Activated naive CD8-positive, alpha-beta T cell (primary cell): ENCODE results near the gene MRFAP1.

Source experiments
- H3K27ac Mint-ChIP-seq: one replicate; pipeline ENCODE4 v1.8.0; 2021; ENCODE audit warnings: mixed read lengths
- H3K27me3 Mint-ChIP-seq: one replicate; pipeline ENCODE4 v1.8.0; 2021; ENCODE audit warnings: mixed read lengths
- H3K36me3 Mint-ChIP-seq: one replicate; pipeline ENCODE4 v1.8.0; 2021; ENCODE audit warnings: mixed read lengths
- H3K4me1 Mint-ChIP-seq: one replicate; pipeline ENCODE4 v1.8.0; 2021; ENCODE audit warnings: low read depth, mixed read lengths
- H3K4me3 Mint-ChIP-seq: one replicate; pipeline ENCODE4 v1.8.0; 2021; ENCODE audit warnings: mild to moderate bottlenecking, mixed read lengths
- H3K9me3 Mint-ChIP-seq: one replicate; pipeline ENCODE4 v1.8.0; 2021; ENCODE audit warnings: low read depth, mixed read lengths

Gene MRFAP1

GRCh38 chr4:6605605-6606004 is 34.9 kb upstream of the MRFAP1 start:
- Mint-ChIP-seq H3K4me1 (no peaks in the 10 kb centered on the region), H3K4me3 (no peak overlapping the region), H3K36me3 (peaks cover 29% of the 10 kb centered on the region), H3K9me3 (no peaks in the 10 kb centered on the region), H3K27me3 (no peaks in the 10 kb centered on the region), H3K27ac (no peak overlapping the region)

GRCh38 chr4:6606465-6607235 is 33.8 kb upstream of the MRFAP1 start:
- Mint-ChIP-seq H3K27me3 (no peaks in the 10 kb centered on the region), H3K27ac (peak overlapping the region; percentile 22), H3K4me3 (no peak overlapping the region), H3K36me3 (peaks cover 30% of the 10 kb centered on the region), H3K4me1 (no peaks in the 10 kb centered on the region), H3K9me3 (no peaks in the 10 kb centered on the region)

GRCh38 chr4:6607368-6608055 is 33.0 kb upstream of the MRFAP1 start:
- no peaks in the 10 kb centered on the region for H3K4me1 Mint-ChIP-seq
- no peaks in the 10 kb centered on the region for H3K27me3 Mint-ChIP-seq
- no peaks in the 10 kb centered on the region for H3K9me3 Mint-ChIP-seq
- H3K4me3 Mint-ChIP-seq, result no peak overlapping the region
- H3K27ac Mint-ChIP-seq, result peak overlapping the region; percentile 22
- H3K36me3 Mint-ChIP-seq, result peaks cover 28% of the 10 kb centered on the region

GRCh38 chr4:6608758-6609414 is 31.6 kb upstream of the MRFAP1 start:
- H3K27ac Mint-ChIP-seq, result no peak overlapping the region
- H3K4me3 Mint-ChIP-seq, result no peak overlapping the region
- H3K36me3 Mint-ChIP-seq, result peaks cover 23% of the 10 kb centered on the region
- H3K4me1 Mint-ChIP-seq, result no peaks in the 10 kb centered on the region
- no peaks in the 10 kb centered on the region for H3K9me3 Mint-ChIP-seq
- H3K27me3 Mint-ChIP-seq, result no peaks in the 10 kb centered on the region

GRCh38 chr4:6609415-6610079 is 30.9 kb upstream of the MRFAP1 start:
- no peaks in the 10 kb centered on the region for H3K27me3 Mint-ChIP-seq
- H3K4me1 Mint-ChIP-seq, result no peaks in the 10 kb centered on the region
- H3K27ac Mint-ChIP-seq, result no peak overlapping the region
- peaks cover 17% of the 10 kb centered on the region for H3K36me3 Mint-ChIP-seq
- no peak overlapping the region for H3K4me3 Mint-ChIP-seq
- H3K9me3 Mint-ChIP-seq, result no peaks in the 10 kb centered on the region

GRCh38 chr4:6610856-6611430 is 29.5 kb upstream of the MRFAP1 start:
- Mint-ChIP-seq H3K4me1 (no peaks in the 10 kb centered on the region), H3K36me3 (peaks cover 8% of the 10 kb centered on the region), H3K27me3 (no peaks in the 10 kb centered on the region), H3K9me3 (no peaks in the 10 kb centered on the region), H3K27ac (no peak overlapping the region), H3K4me3 (no peak overlapping the region)

- Mint-ChIP-seq H3K4me3 (no peak overlapping the region), H3K4me1 (no peaks in the 10 kb centered on the region), H3K9me3 (no peaks in the 10 kb centered on the region), H3K27ac (no peak overlapping the region), H3K36me3 (peaks cover 8% of the 10 kb centered on the region), H3K27me3 (no peaks in the 10 kb centered on the region)
Observed at GRCh38 chr4:6612961-6613675, 27.4 kb upstream of the MRFAP1 start.

GRCh38 chr4:6613676-6614651 is 26.5 kb upstream of the MRFAP1 start:
- Mint-ChIP-seq H3K36me3 (peaks cover 8% of the 10 kb centered on the region), H3K9me3 (no peaks in the 10 kb centered on the region), H3K4me1 (no peaks in the 10 kb centered on the region), H3K4me3 (no peak overlapping the region), H3K27ac (no peak overlapping the region), H3K27me3 (no peaks in the 10 kb centered on the region)

- Mint-ChIP-seq H3K27me3 (no peaks in the 10 kb centered on the region), H3K9me3 (no peaks in the 10 kb centered on the region), H3K27ac (no peak overlapping the region), H3K36me3 (peaks cover 8% of the 10 kb centered on the region), H3K4me1 (no peaks in the 10 kb centered on the region), H3K4me3 (no peak overlapping the region)
Observed at GRCh38 chr4:6614701-6615230, 25.7 kb upstream of the MRFAP1 start.

GRCh38 chr4:6616087-6616995 is 24.1 kb upstream of the MRFAP1 start:
- H3K9me3 Mint-ChIP-seq, result no peaks in the 10 kb centered on the region
- no peaks in the 10 kb centered on the region for H3K4me1 Mint-ChIP-seq
- H3K27ac Mint-ChIP-seq, result no peak overlapping the region
- H3K4me3 Mint-ChIP-seq, result no peak overlapping the region
- peaks cover 8% of the 10 kb centered on the region for H3K36me3 Mint-ChIP-seq
- H3K27me3 Mint-ChIP-seq, result no peaks in the 10 kb centered on the region

GRCh38 chr4:6617246-6617645 is 23.2 kb upstream of the MRFAP1 start:
- no peaks in the 10 kb centered on the region for H3K9me3 Mint-ChIP-seq
- no peaks in the 10 kb centered on the region for H3K4me1 Mint-ChIP-seq
- H3K27me3 Mint-ChIP-seq, result no peaks in the 10 kb centered on the region
- H3K4me3 Mint-ChIP-seq, result no peak overlapping the region
- H3K36me3 Mint-ChIP-seq, result peaks cover 10% of the 10 kb centered on the region
- no peak overlapping the region for H3K27ac Mint-ChIP-seq

GRCh38 chr4:6618386-6619115 is 21.9 kb upstream of the MRFAP1 start:
- H3K36me3 Mint-ChIP-seq, result peaks cover 10% of the 10 kb centered on the region
- no peaks in the 10 kb centered on the region for H3K9me3 Mint-ChIP-seq
- H3K27me3 Mint-ChIP-seq, result no peaks in the 10 kb centered on the region
- H3K4me3 Mint-ChIP-seq, result no peak overlapping the region
- H3K4me1 Mint-ChIP-seq, result no peaks in the 10 kb centered on the region
- peak overlapping the region; percentile 50 for H3K27ac Mint-ChIP-seq
